ENCODE measurements around the gene RAB40C.

Gene RAB40C

GRCh38 chr16:625977-626765 is 36.3 kb downstream of the RAB40C start:
- no peak for TF ChIP-seq SIN3A (IDR thresholded peaks at IDR 0.05; ENCODE audit: borderline replicate concordance, insufficient read depth, low read length)
- TF ChIP-seq TAF1 (IDR thresholded peaks at IDR 0.05; ENCODE audit: borderline replicate concordance, insufficient read depth, low read length), result no peak

GRCh38 chr16:626787-627453 is 37.1 kb downstream of the RAB40C start:
- TF ChIP-seq FOXP2 (optimal IDR thresholded peaks at IDR 0.05; ENCODE audit: borderline replicate concordance, extremely low read depth, extremely low read length, insufficient read depth) (no peak), POLR2AphosphoS5 (IDR thresholded peaks at IDR 0.05; ENCODE audit: low read depth, low read length) (no peak), SIN3A (IDR thresholded peaks at IDR 0.05; ENCODE audit: borderline replicate concordance, insufficient read depth, low read length) (no peak), TAF1 (IDR thresholded peaks at IDR 0.05; ENCODE audit: borderline replicate concordance, insufficient read depth, low read length) (no peak), REST (IDR thresholded peaks at IDR 0.05; ENCODE audit: insufficient read depth in 1 of 2, low read depth in 2 of 2, low read length in 2 of 2) (no peak)

GRCh38 chr16:627454-628239 is 37.8 kb downstream of the RAB40C start:
- no peak for TF ChIP-seq POLR2AphosphoS5 (IDR thresholded peaks at IDR 0.05; ENCODE audit: low read depth, low read length)
- TF ChIP-seq FOXP2 (optimal IDR thresholded peaks at IDR 0.05; ENCODE audit: borderline replicate concordance, extremely low read depth, extremely low read length, insufficient read depth), result no peak
- no peak for TF ChIP-seq REST (IDR thresholded peaks at IDR 0.05; ENCODE audit: insufficient read depth in 1 of 2, low read depth in 2 of 2, low read length in 2 of 2)
- no peak for TF ChIP-seq TAF1 (IDR thresholded peaks at IDR 0.05; ENCODE audit: borderline replicate concordance, insufficient read depth, low read length)
- no peak for TF ChIP-seq SIN3A (IDR thresholded peaks at IDR 0.05; ENCODE audit: borderline replicate concordance, insufficient read depth, low read length)

GRCh38 chr16:628321-629061 is 38.6 kb downstream of the RAB40C start:
- TF ChIP-seq POLR2AphosphoS5 (IDR thresholded peaks at IDR 0.05; ENCODE audit: low read depth, low read length) (no peak), FOXP2 (optimal IDR thresholded peaks at IDR 0.05; ENCODE audit: borderline replicate concordance, extremely low read depth, extremely low read length, insufficient read depth) (no peak), TAF1 (IDR thresholded peaks at IDR 0.05; ENCODE audit: borderline replicate concordance, insufficient read depth, low read length) (no peak), SIN3A (IDR thresholded peaks at IDR 0.05; ENCODE audit: borderline replicate concordance, insufficient read depth, low read length) (no peak), REST (IDR thresholded peaks at IDR 0.05; ENCODE audit: insufficient read depth in 1 of 2, low read depth in 2 of 2, low read length in 2 of 2) (no peak)
